ENCODE results near the gene GTF3A. TPM values are rescaled to one million over a fixed set of nuclear protein-coding genes. Genes with fewer than 3 reads are reported as not detected.

GTF3A gene
- total RNA-seq, 4 donors from 2014 or later: 181 to 263 (median 206) TPM

- no peak for TF ChIP-seq CTCF (IDR thresholded peaks at IDR 0.05; ENCODE audit: low read depth)
Measured at GRCh38 chr13:27437126-27437525, 12.7 kb downstream of the GTF3A start.

DNA sequence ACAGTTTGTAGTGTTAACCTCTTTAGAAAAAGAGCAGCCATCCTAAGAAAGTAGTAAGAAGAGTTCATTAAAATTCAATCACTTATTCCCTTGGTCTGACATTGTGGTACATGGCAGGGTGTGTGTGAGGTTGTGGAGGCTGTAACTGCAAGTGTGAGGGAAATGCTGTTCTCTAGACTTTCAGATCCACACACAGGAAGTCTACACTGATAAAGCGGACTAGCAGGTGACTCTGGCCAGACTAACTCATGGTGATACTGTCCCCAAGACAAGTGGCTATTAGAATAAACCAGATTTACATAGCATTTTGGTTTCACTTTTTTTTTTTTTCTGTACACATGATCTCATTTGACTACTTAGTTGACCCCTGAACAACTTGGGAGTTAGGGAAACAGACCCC is 16.0 kb downstream of the GTF3A start:
- no peak for TF ChIP-seq CTCF (IDR thresholded peaks at IDR 0.05; ENCODE audit: low read depth)

DNA sequence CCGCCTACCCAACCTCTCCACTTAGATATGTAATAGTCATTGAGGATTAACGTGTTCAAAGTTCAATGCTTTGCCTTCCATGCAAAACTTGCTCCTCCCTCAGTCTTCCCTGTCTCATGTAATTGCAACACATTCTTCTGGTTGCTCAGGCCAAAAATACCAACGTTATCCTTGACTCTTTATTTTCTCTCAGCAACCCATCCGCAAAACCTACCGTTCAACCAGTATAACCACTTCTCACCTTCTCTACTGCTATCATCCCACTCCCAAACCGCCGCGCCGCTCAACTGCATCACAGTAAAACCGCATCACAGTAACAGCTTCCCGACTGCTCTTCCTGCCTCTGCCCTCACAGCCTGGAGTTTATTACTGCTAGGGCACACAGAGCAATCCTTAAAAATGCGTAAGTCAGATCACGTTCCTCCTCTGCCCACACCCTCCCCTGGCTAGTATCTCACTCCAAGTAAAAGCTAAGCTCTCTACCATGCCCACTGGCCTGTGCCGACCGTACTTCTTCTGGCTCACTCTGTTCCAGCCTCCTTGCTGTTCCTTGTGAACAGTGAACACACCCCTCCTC is 17.7 kb downstream of the GTF3A start:
- TF ChIP-seq CTCF (IDR thresholded peaks at IDR 0.05; ENCODE audit: low read depth): no peak

- TF ChIP-seq CTCF (IDR thresholded peaks at IDR 0.05; ENCODE audit: low read depth): no peak
Measured at GRCh38 chr13:27442797-27443196, 18.4 kb downstream of the GTF3A start.

DNA sequence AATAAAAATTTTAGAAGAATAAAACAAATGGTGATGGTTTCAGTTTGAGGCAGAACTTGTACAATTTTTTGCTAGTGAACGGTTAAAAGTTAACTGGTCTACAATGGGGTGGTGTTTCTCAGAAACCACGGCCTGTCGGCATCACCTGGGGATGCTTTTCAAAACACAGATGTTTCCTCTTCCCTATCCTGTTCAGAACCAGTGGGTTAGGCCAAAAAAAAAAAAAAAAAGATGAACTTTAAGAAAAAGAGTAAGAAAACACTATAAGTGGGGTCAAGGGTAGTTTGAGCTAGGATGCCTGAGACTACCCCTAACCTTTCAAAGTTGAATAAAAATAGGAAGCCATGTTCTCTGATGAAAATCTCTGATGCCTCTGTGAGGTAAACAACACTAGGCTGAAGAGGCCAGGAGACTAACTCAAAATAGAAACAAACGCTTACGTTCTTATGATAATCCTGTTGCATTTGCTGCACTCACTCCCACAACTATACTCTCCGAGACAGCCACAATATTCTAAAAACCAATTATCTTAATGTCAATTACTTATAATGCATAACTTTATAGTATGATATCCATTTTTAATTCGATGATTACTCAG is 22.7 kb downstream of the GTF3A start:
- no peak for TF ChIP-seq CTCF (IDR thresholded peaks at IDR 0.05; ENCODE audit: low read depth)

DNA sequence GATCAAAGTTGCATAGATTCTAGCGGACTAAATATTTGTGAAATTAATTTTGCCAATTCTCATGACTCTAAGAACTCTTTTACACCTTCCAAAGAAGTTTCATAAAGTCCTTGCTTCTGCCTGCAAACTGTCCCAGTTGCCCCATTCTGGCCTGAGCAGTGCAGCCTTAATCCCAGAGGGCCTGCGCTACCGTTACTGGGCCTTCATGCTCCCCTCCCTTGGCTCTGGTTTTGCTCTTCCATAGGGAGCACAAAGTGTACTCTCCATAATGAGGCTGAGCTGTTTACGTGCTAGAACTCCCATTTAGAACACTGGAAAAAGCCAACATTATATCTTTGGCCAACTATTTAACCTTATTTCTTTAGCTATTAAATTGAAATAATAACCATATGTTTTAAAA is 23.9 kb downstream of the GTF3A start:
- TF ChIP-seq CTCF (IDR thresholded peaks at IDR 0.05; ENCODE audit: low read depth): no peak

- TF ChIP-seq CTCF (IDR thresholded peaks at IDR 0.05; ENCODE audit: low read depth): no peak
Measured at GRCh38 chr13:27449081-27449603, 24.7 kb downstream of the GTF3A start.
